Endodermal cell (in vitro differentiated cells): Measurements from ENCODE around the gene SLIT1. TPM values are rescaled to one million over a fixed set of nuclear protein-coding genes. Genes with fewer than 3 reads are reported as not detected.

Experiments
- DNase-seq: peaks from one replicate; pipeline ENCODE4 v3.0.0-alpha.2; 2017
- H3K27ac ChIP-seq: 2 replicates; pipeline ENCODE4 v1.5.1; 2013; ENCODE audit warnings: mild to moderate bottlenecking, low read depth, low read length, moderate library complexity
- H3K27me3 ChIP-seq: 2 replicates; pipeline ENCODE4 v1.6.1; 2013; ENCODE audit warnings: mild to moderate bottlenecking, low read length, moderate library complexity; ENCODE audit not compliant: insufficient read depth, control insufficient read depth, poor library complexity, severe bottlenecking
- H3K36me3 ChIP-seq: 2 replicates; pipeline ENCODE4 v1.7.0; 2013; ENCODE audit warnings: mild to moderate bottlenecking, low read length, moderate library complexity; ENCODE audit not compliant: control insufficient read depth, insufficient read depth
- H3K4me1 ChIP-seq: one replicate; pipeline ENCODE4 v1.7.0; 2013; ENCODE audit warnings: low read length; ENCODE audit not compliant: control insufficient read depth, insufficient read depth
- H3K4me3 ChIP-seq: 2 replicates; pipeline ENCODE4 v1.5.1; 2013; ENCODE audit warnings: mild to moderate bottlenecking, low read length, moderate library complexity
- H3K9ac ChIP-seq: 2 replicates; pipeline ENCODE4 v1.6.1; 2013; ENCODE audit warnings: mild to moderate bottlenecking, low read length, moderate library complexity; ENCODE audit not compliant: poor library complexity, severe bottlenecking; ENCODE audit errors: extremely low read depth
- H3K9me3 ChIP-seq: 2 replicates; pipeline ENCODE4 v1.6.1; 2013; ENCODE audit warnings: mild to moderate bottlenecking, low read length, moderate library complexity; ENCODE audit not compliant: control insufficient read depth
- H3K27ac Mint-ChIP-seq: 2 replicates; pipeline ENCODE4 v1.8.0; 2020; ENCODE audit warnings: mixed read lengths
- H3K27me3 Mint-ChIP-seq: 2 replicates; pipeline ENCODE4 v1.8.0; 2021; ENCODE audit warnings: mild to moderate bottlenecking, mixed read lengths; ENCODE audit not compliant: insufficient read depth
- H3K36me3 Mint-ChIP-seq: 2 replicates; pipeline ENCODE4 v1.8.0; 2020; ENCODE audit warnings: low read depth, mixed read lengths
- H3K4me1 Mint-ChIP-seq: 2 replicates; pipeline ENCODE4 v1.8.0; 2020; ENCODE audit warnings: mixed read lengths
- H3K4me3 Mint-ChIP-seq: 2 replicates; pipeline ENCODE4 v1.8.0; 2020; ENCODE audit warnings: mild to moderate bottlenecking, moderate library complexity, mixed read lengths
- H3K9me3 Mint-ChIP-seq: 2 replicates; pipeline ENCODE4 v1.8.0; 2020; ENCODE audit warnings: mild to moderate bottlenecking, mixed read lengths
- CTCF ChIP-seq: fragments of 200-600 bp; sonication (generic); conservative IDR thresholded peaks from 2 replicates; pipeline ENCODE4 v1.5.0; 2021; ENCODE audit warnings: antibody characterized with exemption, mild to moderate bottlenecking
- WGBS, 2 experiments: methylation state at CpG; one replicate each; pipeline versions ENCODE4 v1.1.5 to v1.1.7; 2013; ENCODE audit warnings: missing lambda C conversion rate in 2 of 2, mixed read lengths in 1 of 2; ENCODE audit not compliant: insufficient coverage in 1 of 2, insufficient read length in 1 of 2; 5-methylcytosine and 5-hydroxymethylcytosine counted together
- total RNA-seq, 2 donors: library from RNA; stranded (reverse); fragmentation: NEBNext Ultra II Directional in 1 of 2; extraction: Animal tissue kit (Norgen Biotek cat#: 25700) in 1 of 2; gene quantifications; 2 replicates in 1 of 2; 3 replicates in 1 of 2; pipeline ENCODE4 v1.2.1, GENCODE V29; 2021

Gene SLIT1
- total RNA-seq, 2 donors from 2014 or later, result 0.97 to 2.4 TPM

- no peaks in the 10 kb centered on the region for H3K36me3 Mint-ChIP-seq
- H3K9me3 ChIP-seq, result no peaks in the 10 kb centered on the region
- no peak overlapping the region for H3K27ac Mint-ChIP-seq
- no peaks in the 10 kb centered on the region for H3K36me3 ChIP-seq
- H3K9me3 Mint-ChIP-seq, result peaks cover 4% of the 10 kb centered on the region
- no peaks in the 10 kb centered on the region for H3K27me3 Mint-ChIP-seq
- no peak overlapping the region for H3K4me3 Mint-ChIP-seq
- no peak overlapping the region for H3K9ac ChIP-seq
- H3K4me1 Mint-ChIP-seq, result no peaks in the 10 kb centered on the region
- H3K27me3 ChIP-seq, result no peaks in the 10 kb centered on the region
- H3K4me1 ChIP-seq, result no peaks in the 10 kb centered on the region
- no peak for TF ChIP-seq CTCF
- H3K4me3 ChIP-seq, result no peak overlapping the region
- no peak for DNase-seq
- no peak overlapping the region for H3K27ac ChIP-seq
- 89 to 96% methylated on average over 4 to 9 of the region's 9 CpGs for WGBS, 2 experiments
These were observed 138.0 kb downstream of the SLIT1 start for GRCh38 chr10:97047788-97048187.

DNA sequence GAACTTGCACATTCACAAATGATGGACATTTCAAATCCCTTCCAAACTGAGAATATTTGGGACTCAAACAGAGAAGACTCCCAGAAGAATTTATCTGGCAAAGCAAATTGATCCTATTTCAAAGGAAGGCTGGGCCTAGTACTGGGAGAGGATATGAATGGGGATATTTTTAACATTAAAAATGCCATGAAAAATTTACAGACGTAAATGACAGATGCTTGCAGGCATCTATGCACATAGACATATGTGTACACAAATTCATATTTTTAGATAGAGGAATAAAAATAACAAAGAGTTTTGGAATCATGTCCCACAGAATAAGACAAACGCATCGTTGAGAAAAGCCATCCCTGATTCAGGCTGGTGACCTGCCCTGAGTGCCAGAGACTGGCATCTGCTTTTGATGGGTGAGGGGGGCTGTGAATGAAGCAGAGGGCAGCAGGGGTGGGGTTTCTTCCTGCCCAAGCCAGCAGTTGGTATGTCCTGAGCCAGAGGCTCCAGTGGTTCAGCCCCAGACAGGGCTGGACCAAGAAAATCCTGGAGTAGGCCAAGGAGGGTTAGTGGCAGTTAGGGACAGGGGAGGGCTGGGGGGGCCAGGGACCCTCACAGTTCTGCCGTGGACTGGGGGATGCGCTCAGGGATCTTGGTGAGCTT lies 138.5 kb downstream of the SLIT1 start:
- peaks cover 4% of the 10 kb centered on the region for H3K9me3 Mint-ChIP-seq
- H3K27ac Mint-ChIP-seq, result no peak overlapping the region
- H3K9ac ChIP-seq, result no peak overlapping the region
- no peaks in the 10 kb centered on the region for H3K27me3 Mint-ChIP-seq
- H3K4me1 Mint-ChIP-seq, result peaks cover under 1% of the 10 kb centered on the region
- H3K27ac ChIP-seq, result no peak overlapping the region
- 95 to 100% methylated on average over 1 to 5 of the region's 5 CpGs for WGBS, 2 experiments
- H3K4me3 Mint-ChIP-seq, result no peak overlapping the region
- no peak for DNase-seq
- H3K36me3 ChIP-seq, result no peaks in the 10 kb centered on the region
- H3K4me3 ChIP-seq, result no peak overlapping the region
- TF ChIP-seq CTCF, result no peak
- no peaks in the 10 kb centered on the region for H3K4me1 ChIP-seq
- no peaks in the 10 kb centered on the region for H3K27me3 ChIP-seq
- no peaks in the 10 kb centered on the region for H3K9me3 ChIP-seq
- no peaks in the 10 kb centered on the region for H3K36me3 Mint-ChIP-seq

DNA sequence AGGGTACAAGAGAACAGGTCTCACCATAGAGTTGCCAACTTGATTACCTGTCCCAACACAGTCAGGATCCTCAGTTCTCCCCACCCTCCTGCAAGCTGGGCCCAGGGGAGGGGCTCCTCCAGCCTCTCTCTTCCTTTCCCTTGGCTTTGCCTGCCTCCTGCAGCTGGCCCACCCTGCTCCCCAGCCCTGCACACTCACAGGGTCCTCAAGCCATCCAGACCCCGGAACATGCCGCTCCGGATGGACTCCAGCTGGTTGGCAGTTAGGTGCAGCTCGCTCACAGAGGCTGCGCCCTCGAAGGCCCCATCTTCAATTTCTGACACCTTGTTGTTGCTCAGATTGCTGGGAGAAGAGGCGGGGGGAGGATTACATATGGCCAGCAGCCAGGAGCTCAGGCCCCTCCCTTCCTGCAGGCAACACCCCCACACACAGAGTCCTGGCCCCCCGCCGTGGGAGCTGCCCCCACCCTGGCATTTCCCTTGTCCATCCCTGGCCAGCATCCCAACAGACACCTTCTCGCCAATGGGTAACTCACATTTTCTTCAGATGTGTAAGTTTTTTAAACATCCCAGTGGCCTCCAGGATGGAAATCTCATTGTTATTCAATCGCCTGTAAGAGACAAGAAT lies 139.2 kb downstream of the SLIT1 start:
- H3K27ac Mint-ChIP-seq, result no peak overlapping the region
- no peaks in the 10 kb centered on the region for H3K27me3 Mint-ChIP-seq
- TF ChIP-seq CTCF, result no peak
- peaks cover 4% of the 10 kb centered on the region for H3K9me3 Mint-ChIP-seq
- H3K4me1 ChIP-seq, result no peaks in the 10 kb centered on the region
- peaks cover 1% of the 10 kb centered on the region for H3K4me1 Mint-ChIP-seq
- no peaks in the 10 kb centered on the region for H3K36me3 ChIP-seq
- 88 to 100% methylated on average over 2 to 11 of the region's 11 CpGs for WGBS, 2 experiments
- DNase-seq, result no peak
- H3K4me3 ChIP-seq, result no peak overlapping the region
- H3K9ac ChIP-seq, result no peak overlapping the region
- no peaks in the 10 kb centered on the region for H3K27me3 ChIP-seq
- H3K27ac ChIP-seq, result no peak overlapping the region
- no peaks in the 10 kb centered on the region for H3K36me3 Mint-ChIP-seq
- no peak overlapping the region for H3K4me3 Mint-ChIP-seq
- H3K9me3 ChIP-seq, result no peaks in the 10 kb centered on the region
